CD14-positive monocyte (primary cell): ENCODE data around the gene FADS2. TPM values are rescaled to one million over a fixed set of nuclear protein-coding genes. Genes with fewer than 3 reads are reported as not detected.
"Not testable (repeated sequence)": the region's sequence is repeated elsewhere in the genome, so short reads cannot be mapped to it uniquely, and the experiment has no call there.

Experiments used
- DNase-seq, 3 donors: peaks; one replicate each; pipeline ENCODE4 v3.0.0-alpha.2; 2011 to 2022
- H2AFZ ChIP-seq: 2 replicates; pipeline ENCODE4 v1.6.0; 2012; ENCODE audit warnings: mild to moderate bottlenecking, low read depth, low read length, inconsistent platforms; ENCODE audit not compliant: insufficient read depth, poor library complexity, severe bottlenecking
- H3K27ac ChIP-seq, 2 donors: 1 replicate in 1 of 2; 2 replicates in 1 of 2; pipeline ENCODE4 v1.5.1; 2012 to 2013; ENCODE audit warnings: low read length in 2 of 2, control low read depth in 1 of 2, inconsistent platforms in 1 of 2, low read depth in 1 of 2, mild to moderate bottlenecking in 1 of 2
- H3K27me3 ChIP-seq, 2 donors: one replicate each; pipeline versions ENCODE4 v1.6.0 to v1.6.1; 2011 to 2013; ENCODE audit warnings: low read length in 2 of 2; ENCODE audit not compliant: control insufficient read depth in 2 of 2, insufficient read depth in 2 of 2
- H3K36me3 ChIP-seq, 2 donors: replicated peaks in 1 of 2; 1 replicate in 1 of 2; 2 replicates in 1 of 2; pipeline versions ENCODE4 v1.5.1 to v1.6.1; 2012 to 2013; ENCODE audit warnings: low read length in 2 of 2, control low read depth in 1 of 2, inconsistent platforms in 1 of 2, mild to moderate bottlenecking in 1 of 2; ENCODE audit not compliant: insufficient read depth in 2 of 2, control insufficient read depth in 1 of 2
- H3K4me1 ChIP-seq, 2 donors: 1 replicate in 1 of 2; 2 replicates in 1 of 2; pipeline versions ENCODE4 v1.5.1 to v1.6.1; 2012 to 2013; ENCODE audit warnings: low read length in 2 of 2, control low read depth in 1 of 2, inconsistent platforms in 1 of 2, mild to moderate bottlenecking in 1 of 2, moderate library complexity in 1 of 2; ENCODE audit not compliant: insufficient read depth in 2 of 2, control insufficient read depth in 1 of 2
- H3K4me2 ChIP-seq: replicated peaks from 2 replicates; pipeline ENCODE3; 2012; ENCODE audit warnings: low read length, moderate library complexity, mild to moderate bottlenecking; ENCODE audit not compliant: poor library complexity, severe bottlenecking; ENCODE audit errors: extremely low read depth
- H3K4me3 ChIP-seq, 3 experiments: fragments of 200-600 bp in 1 of 3; sonication (generic) in 1 of 3; replicated peaks in 1 of 3; 1 replicate in 2 of 3; 2 replicates in 1 of 3; pipeline ENCODE4 v1.5.1; 2011 to 2013; ENCODE audit warnings: low read length in 3 of 3, mild to moderate bottlenecking in 3 of 3, control low read depth in 2 of 3, low read depth in 2 of 3, inconsistent platforms in 1 of 3, moderate library complexity in 1 of 3
- H3K79me2 ChIP-seq: 2 replicates; pipeline ENCODE4 v1.6.0; 2012; ENCODE audit warnings: mild to moderate bottlenecking, control low read depth, inconsistent platforms, low read length, moderate library complexity; ENCODE audit not compliant: insufficient read depth
- H3K9ac ChIP-seq: 2 replicates; pipeline ENCODE4 v1.6.0; 2017; ENCODE audit warnings: low read length, mild to moderate bottlenecking; ENCODE audit not compliant: insufficient read depth, poor library complexity, severe bottlenecking
- H3K9me3 ChIP-seq, 2 donors: replicated peaks in 1 of 2; 1 replicate in 1 of 2; 2 replicates in 1 of 2; pipeline versions ENCODE4 v1.5.1 to v1.6.1; 2012 to 2013; ENCODE audit warnings: low read length in 2 of 2, control low read depth in 1 of 2; ENCODE audit not compliant: control insufficient read depth in 1 of 2, insufficient read depth in 1 of 2
- H4K20me1 ChIP-seq: 2 replicates; pipeline ENCODE4 v1.6.0; 2012; ENCODE audit warnings: mild to moderate bottlenecking, low read length, control low read depth, moderate library complexity; ENCODE audit not compliant: insufficient read depth
- H3K27ac Mint-ChIP-seq, 7 donors: one replicate each; pipeline ENCODE4 v1.8.0; 2020; ENCODE audit warnings: mild to moderate bottlenecking in 7 of 7, mixed read lengths in 7 of 7, moderate library complexity in 6 of 7, inconsistent platforms in 2 of 7
- H3K27me3 Mint-ChIP-seq, 3 donors: one replicate each; pipeline ENCODE4 v1.8.0; 2021 to 2022; ENCODE audit warnings: low read depth in 3 of 3, mild to moderate bottlenecking in 3 of 3, mixed read lengths in 3 of 3, moderate library complexity in 3 of 3, inconsistent platforms in 1 of 3
- H3K36me3 Mint-ChIP-seq, 2 donors: one replicate each; pipeline ENCODE4 v1.8.0; 2020; ENCODE audit warnings: mixed read lengths in 2 of 2, inconsistent platforms in 1 of 2, mild to moderate bottlenecking in 1 of 2
- H3K4me1 Mint-ChIP-seq: one replicate; pipeline ENCODE4 v1.8.0; 2020; ENCODE audit warnings: mild to moderate bottlenecking, mixed read lengths
- H3K4me3 Mint-ChIP-seq, 2 donors: one replicate each; pipeline ENCODE4 v1.8.0; 2020; ENCODE audit warnings: mild to moderate bottlenecking in 2 of 2, mixed read lengths in 2 of 2, moderate library complexity in 1 of 2
- H3K9me3 Mint-ChIP-seq, 7 donors: one replicate each; pipeline ENCODE4 v1.8.0; 2020 to 2022; ENCODE audit warnings: mixed read lengths in 7 of 7, mild to moderate bottlenecking in 6 of 7, moderate library complexity in 6 of 7, inconsistent platforms in 2 of 7
- CTCF ChIP-seq: fragments of 200-600 bp; IDR thresholded peaks from one replicate; pipeline ENCODE4 v1.8.0; 2022; ENCODE audit warnings: antibody characterized with exemption, mild to moderate bottlenecking
- WGBS: methylation state at CpG from one replicate; pipeline ENCODE4 v1.1.5; 2013; ENCODE audit warnings: missing lambda C conversion rate; ENCODE audit not compliant: insufficient coverage; 5-methylcytosine and 5-hydroxymethylcytosine counted together
- intact Hi-C, 2 donors: fragments of 100-400 bp; cut with micrococcal nuclease; formaldehyde crosslinking; loops; one replicate each; pipeline versions ENCODE4 v1.15.0 to v1.15.1; 2023
- polyA plus RNA-seq, 3 donors: library from polyadenylated mRNA; depleted of rRNA in 1 of 3; unstranded in 2 of 3; stranded (reverse) in 1 of 3; fragments of 300-500 nt in 2 of 3; fragments of >200 nt in 1 of 3; fragmentation: Illumina TruSeq in 2 of 3; gene quantifications; 1 replicate in 2 of 3; 2 replicates in 1 of 3; pipeline ENCODE4 v1.2.3, GENCODE V29; 2012 to 2021

Gene FADS2
- polyA plus RNA-seq, 3 donors, result 5.1 to 19.9 (median 6.4) TPM

- Histone ChIP-seq H4K20me1 (no peaks in the 10 kb centered on the region), H2AFZ (no peak overlapping the region), H3K4me2 (no peak overlapping the region), H3K4me1 (no peaks in the 10 kb centered on the region), H3K27me3 (no peaks in the 10 kb centered on the region), H3K9ac (no peak overlapping the region), H3K36me3 (no peaks in the 10 kb centered on the region), H3K9me3 (no peaks in the 10 kb centered on the region), H3K79me2 (no peaks in the 10 kb centered on the region), H3K4me3 (no peak overlapping the region), H3K27ac (no peak overlapping the region)
- peaks cover 0 to 1% (median 0%) of the 10 kb centered on the region in 7 donors for H3K9me3 Mint-ChIP-seq
- no peaks in the 10 kb centered on the region for H3K36me3 Mint-ChIP-seq
- intact Hi-C loops, result loop anchor here in 1 of 2 donors (10.0 kb wide), 1 partner anchor 77 kb away; no protein-coding TSS in a partner anchor
- DNase-seq, result no peak
- peaks cover 1 to 6% (median 3%) of the 10 kb centered on the region in 3 donors for H3K27me3 Mint-ChIP-seq
- H3K27ac Mint-ChIP-seq, result no peak overlapping the region
- 86% methylated on average over 1 of the region's 3 CpGs for WGBS
- no peak overlapping the region for H3K4me3 Mint-ChIP-seq
- TF ChIP-seq CTCF, result no peak
- H3K4me1 Mint-ChIP-seq, result no peaks in the 10 kb centered on the region
Observed at GRCh38 chr11:61881397-61881796, 53.3 kb downstream of the FADS2 start.

- H3K36me3 Mint-ChIP-seq, H3K4me2 ChIP-seq, H3K4me1 Mint-ChIP-seq, H3K4me3 ChIP-seq, H3K36me3 ChIP-seq, H3K27me3 Mint-ChIP-seq, H3K27ac Mint-ChIP-seq, H3K4me1 ChIP-seq, H3K9me3 ChIP-seq, H3K9me3 Mint-ChIP-seq, H4K20me1 ChIP-seq, H3K27me3 ChIP-seq, H3K4me3 Mint-ChIP-seq, H3K9ac ChIP-seq, H3K79me2 ChIP-seq, DNase-seq, H3K27ac ChIP-seq, H2AFZ ChIP-seq: not testable (repeated sequence)
- intact Hi-C loops, result loop anchor here in 1 of 2 donors (10.0 kb wide), 1 partner anchor 77 kb away; no protein-coding TSS in a partner anchor
- 81% methylated on average over 3 of the region's 3 CpGs for WGBS
Observed at GRCh38 chr11:61882267-61882666, 54.2 kb downstream of the FADS2 start.
